NCI-H146 (cell line): ENCODE data around the gene PRSS27.
A peak's percentile ranks its signal among the peaks of the same experiment; 100 is the strongest.

ENCODE experiments used
- DNase-seq: peaks from one replicate; lab custom pipeline; 2025; lab: John Stamatoyannopoulos, UW

PRSS27 gene

DNA sequence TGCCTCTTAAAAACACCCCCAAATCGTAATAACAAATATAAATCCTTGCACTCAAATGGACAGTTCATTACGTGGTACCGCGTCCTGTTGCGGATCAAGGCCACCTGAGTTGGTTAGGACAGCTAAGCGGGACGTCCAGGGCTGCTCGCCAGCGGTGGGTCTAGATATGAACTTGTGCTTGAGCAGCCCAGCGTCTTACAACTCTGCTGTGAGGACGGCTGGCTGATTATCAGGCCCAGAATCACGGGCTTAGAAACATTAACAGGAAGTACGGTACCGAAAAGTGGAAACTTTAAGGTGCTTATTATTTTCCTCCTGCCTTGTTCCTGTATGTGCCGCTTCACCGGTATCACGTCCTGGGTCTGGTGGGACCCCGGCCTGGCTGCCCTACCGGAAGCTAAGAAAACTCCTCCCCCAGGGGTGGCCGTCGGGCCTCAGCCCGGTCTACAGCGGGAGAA, 31.6 kb upstream of the PRSS27 start:
- DNase-seq, result peak; percentile 91

DNA sequence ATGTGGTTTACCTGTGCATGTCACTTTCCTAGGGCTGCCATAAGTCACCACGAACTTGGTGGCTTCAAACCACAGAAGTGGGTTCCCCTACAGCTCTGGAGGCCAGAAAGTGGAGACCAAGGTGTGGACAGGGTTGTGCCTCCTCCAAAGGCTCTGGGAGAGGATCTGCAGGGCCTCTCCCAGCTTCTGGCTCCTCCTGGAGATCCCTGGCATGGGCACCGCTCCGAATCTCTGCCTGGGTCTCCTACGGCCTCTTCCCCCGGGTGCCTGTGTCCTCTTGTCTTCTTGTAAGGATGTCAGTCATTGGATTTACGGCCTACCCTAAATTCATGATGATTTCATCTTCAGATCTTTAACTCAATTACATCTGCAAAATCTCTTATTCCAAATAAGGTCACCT, 29.9 kb upstream of the PRSS27 start:
- no peak for DNase-seq

DNA sequence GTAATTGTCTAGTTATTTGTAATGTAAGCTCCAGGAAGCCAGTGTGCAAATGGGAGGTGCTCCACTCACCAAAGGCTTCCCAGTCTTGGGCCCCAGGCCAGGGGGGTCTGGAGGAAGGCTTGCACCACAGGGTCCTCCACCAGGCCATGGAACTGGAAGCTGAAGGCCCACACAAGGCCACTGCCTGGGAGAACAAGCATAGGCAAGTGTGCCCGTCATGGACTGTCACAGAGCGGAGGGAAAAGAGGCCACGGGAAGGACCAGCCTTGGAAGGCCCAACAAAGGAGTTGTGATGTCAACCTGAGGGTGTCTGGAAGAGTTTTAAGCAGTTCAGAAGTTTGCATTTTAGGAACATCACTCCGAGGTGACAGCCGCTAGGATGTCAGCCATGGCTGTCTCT, 29.5 kb upstream of the PRSS27 start:
- no peak for DNase-seq

GRCh38 chr16:2748757-2749455, 28.9 kb upstream of the PRSS27 start:
- peak; percentile 65 for DNase-seq

DNA sequence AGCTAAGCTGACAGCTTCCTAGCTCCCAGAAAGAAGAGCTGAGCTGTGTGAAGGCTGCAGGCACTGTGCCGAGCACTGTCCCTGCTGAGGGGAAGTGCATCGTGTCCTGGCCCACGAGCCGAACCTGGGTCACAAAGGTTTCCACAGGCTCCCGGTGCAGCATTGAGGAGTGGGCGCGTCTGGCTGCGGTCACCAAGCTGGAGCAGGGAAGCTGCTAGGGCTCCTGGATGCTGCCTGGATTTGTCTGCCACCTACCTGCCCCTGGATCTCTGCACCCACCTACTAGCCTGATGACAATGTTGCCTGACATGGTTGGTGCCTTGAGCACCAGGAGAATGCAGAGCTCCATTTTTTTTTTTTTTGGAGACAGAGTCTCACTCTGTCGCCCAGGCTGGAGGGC, 25.9 kb upstream of the PRSS27 start:
- DNase-seq, result no peak

DNA sequence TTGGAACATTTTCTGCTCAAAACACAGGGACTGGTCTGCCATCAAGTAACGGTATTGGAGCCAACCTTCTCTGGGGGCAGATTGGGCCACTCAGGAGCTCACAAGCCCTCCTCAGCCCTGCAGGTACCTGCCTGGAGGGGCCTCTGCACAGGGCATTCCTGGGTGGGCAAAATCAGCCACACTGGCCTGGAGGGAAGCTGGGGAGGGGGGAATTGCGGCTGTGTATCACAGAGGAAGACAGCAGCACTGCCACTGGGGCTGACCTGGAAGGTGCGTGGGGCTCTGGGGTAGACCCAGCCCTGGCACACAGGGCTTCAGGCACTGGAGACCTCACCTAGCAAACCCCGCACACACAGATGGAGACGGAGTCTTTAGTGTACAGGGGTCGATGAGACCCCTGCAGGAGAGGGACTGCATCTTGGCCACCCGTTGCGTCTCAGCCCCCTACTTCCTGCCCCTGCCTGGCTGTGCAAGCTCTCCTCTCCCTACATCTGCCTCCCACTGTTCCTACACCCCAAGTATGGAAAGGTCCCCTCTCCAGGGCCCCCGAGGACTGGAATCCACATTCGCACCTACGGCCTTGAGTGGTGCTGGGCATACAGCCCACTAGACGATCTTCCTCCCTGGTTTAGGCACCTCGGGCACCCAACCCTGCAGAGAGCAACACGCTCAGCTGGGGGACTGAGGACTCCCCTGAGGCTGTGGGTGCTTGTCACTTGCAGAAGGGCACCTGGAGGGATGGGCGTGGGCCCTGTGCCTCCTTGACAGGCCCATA, 25.3 kb upstream of the PRSS27 start:
- DNase-seq, result no peak

- DNase-seq, result no peak
Observed at GRCh38 chr16:2744711-2745110, 24.7 kb upstream of the PRSS27 start.

- DNase-seq, result no peak
Observed at GRCh38 chr16:2743007-2743810, 23.2 kb upstream of the PRSS27 start.

- no peak for DNase-seq
Observed at GRCh38 chr16:2742323-2743006, 22.4 kb upstream of the PRSS27 start.

DNA sequence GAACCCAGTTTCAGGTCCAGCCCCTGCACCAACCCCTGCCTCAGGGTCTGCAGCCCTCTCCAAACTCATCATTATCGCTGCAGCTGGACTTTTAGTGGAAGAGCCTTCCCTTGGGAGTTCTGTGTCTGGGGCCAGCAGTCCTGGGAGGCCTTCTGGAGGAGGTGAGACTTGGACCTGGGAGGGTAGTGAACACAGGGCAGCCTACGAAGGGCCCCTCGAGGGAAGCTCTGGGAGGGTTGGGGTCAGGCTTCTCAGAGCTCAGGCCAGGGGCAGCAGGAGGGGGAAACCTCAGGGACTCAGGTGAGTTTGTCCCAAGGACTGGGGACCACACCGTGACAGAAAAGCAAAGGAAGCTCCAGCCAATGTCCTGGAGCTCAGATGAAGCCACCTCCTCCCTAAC, 21.1 kb upstream of the PRSS27 start:
- DNase-seq, result no peak

DNA sequence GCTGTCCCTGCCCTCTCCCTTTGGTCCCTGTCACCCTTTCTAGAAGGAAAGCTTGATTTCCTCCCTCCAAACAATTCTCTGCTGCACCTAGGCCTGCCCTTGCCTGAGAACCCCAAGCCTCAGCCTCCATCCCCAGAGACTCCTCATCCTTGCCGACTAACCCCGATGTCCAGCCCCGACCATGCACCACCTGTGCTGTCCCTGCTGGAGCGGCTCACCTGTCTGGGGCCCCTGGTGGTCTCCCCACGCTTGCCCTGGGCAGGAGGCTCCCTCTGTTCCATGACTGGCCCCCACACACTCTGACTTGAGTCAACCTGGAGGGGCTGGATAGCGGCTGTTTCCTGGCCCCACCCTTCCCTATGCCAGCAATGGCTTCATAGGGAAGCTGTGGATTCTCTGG, 20.5 kb upstream of the PRSS27 start:
- DNase-seq, result no peak

DNA sequence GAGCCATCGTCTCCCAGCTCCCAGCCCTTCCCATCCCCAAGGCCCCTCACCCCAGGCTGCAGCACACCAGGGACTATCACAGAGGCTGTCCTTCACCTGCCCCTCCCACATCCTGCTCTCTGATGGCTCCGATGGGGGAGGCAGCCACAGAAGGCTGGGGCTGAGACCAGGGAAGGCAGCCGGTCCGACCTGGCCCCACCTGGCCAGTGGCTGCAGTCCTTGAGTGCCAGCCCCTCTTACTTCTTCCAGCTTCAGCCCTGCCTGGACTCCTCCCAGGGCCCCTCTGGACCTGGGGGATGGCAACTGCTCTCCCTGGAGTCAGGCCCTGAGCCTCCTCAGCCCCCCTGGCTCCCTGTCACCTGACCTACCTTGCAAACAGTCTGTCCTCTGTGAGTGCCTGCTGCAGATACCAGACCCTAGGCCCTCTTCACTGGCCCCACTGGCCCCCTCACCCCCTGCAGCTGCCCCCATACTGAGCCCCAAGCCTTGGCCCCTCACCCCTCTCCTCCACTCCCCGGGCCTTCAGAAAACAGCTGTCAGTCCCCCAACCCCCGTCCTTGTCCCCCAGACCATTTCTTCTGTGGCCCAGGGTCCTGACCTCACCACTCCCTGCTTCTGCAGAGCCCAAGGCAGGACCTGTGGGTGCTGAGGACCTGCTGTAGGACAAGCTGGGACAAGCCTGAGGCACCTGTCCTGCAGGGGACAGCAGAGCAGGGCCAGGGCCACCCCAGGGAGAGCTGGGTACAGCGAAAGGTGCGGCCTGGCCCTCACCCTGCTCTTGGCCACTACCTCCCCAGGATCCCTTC, 19.8 kb upstream of the PRSS27 start:
- no peak for DNase-seq

- no peak for DNase-seq
Observed at GRCh38 chr16:2738615-2739014, 18.6 kb upstream of the PRSS27 start.

- no peak for DNase-seq
Observed at GRCh38 chr16:2737895-2738418, 17.9 kb upstream of the PRSS27 start.

GRCh38 chr16:2737238-2737605, 17.2 kb upstream of the PRSS27 start:
- no peak for DNase-seq

DNA sequence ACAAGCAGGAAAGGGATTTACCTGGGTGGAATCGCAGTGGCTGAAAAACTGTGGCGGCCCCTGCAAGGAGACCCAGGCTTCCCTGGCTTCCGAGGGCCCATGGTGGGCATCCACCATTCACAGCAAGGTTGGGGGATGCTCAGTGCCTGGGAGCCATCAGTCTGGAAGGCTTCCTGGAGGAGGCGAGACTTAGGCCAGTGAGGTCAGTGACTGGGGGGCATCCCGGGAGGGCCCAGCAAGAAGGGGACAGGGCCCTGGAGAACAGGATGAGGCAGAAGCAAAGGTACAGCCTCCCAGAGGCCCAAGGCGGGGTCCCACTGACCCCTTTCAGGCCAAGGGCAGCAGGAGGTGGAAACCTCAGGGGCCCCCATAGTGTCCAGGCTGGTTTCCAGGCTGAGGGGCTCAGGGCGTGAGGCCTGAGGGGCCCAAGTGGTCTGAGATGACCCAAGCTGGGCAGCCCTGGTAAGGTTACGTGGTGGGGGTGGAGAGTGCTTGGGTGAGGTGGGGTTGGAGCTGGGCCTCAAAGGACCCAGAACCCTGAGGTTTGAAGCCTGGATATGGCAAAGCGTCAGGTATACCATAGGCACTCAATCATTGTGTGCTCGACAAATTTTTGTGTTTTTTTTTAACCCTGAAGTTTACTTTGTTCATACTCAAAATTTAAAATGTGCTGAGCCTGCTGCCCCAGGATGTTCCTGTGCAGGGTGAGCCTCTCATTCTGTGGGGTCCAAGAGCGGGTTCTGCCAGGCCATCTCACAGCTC, 16.6 kb upstream of the PRSS27 start:
- DNase-seq, result no peak

GRCh38 chr16:2734844-2735515, 15.0 kb upstream of the PRSS27 start:
- no peak for DNase-seq

GRCh38 chr16:2728034-2728433, 8.0 kb upstream of the PRSS27 start:
- DNase-seq, result no peak

DNA sequence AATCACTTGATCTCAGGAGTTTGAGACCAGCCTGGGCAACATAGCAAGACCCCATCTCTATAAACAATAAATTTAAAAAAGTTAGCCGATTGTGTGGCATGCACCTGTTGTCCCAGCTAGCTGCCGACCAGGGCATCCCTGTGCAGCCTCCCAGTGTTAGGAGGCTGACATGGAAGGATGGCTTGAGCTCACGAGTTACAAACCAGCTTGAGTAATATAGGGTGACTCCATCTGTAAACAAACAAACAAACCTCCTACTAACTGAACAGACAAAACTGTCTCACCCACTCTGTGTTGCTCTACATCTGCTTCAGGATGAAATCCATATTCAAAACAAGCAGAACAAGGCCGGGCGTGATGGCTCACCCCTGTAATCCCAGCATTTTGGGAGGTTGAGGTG, 6.9 kb upstream of the PRSS27 start:
- DNase-seq, result no peak

DNA sequence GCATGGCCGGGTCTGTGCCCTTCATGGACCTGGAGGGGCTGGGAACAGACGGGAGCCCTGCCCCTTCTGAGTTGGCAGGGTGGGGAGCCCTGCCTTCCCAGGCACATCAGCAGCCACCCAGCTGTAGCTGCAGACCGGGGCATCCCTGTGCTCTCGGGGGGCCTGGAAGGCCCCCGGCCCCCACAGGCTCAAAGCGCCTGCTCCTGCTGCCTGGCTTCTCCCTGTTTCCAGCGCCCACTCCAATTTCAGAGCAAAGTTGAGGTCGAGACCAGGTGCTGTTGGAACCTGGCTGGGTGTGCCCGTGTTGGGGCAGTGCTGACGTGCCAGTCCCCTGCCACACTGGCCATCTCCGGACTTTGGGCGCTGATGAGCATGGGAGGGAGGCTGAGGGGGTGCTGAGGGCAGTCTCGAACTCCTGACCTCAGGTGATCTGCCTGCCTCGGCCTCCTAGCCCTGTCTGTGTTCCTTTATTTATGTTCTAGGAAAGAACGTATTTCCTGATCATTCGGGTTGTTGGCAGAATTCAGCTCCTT, 4.9 kb upstream of the PRSS27 start:
- DNase-seq, result no peak
